ENCODE measurements around the gene TMEM185B.

DNA sequence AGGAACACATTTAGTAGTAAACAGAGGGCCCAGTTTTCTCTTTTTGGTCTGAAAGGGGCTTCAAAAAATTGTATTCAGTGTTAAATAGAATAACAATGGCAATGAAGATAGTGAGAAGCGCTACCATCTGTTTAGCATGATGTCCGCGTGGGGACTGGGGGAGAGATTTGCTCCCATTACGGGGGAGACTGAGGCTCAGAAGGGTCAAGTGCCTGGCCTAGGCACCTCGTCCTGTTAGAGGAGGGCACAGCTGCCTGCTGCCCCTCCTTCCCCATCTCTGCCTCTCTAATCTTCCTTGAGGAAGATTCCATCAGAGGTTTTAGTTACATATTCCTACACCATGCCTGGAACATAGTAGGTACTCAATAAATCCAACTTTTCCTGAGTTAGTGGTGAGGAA, 10.1 kb upstream of the TMEM185B start:
- TF ChIP-seq, protein P1, sequence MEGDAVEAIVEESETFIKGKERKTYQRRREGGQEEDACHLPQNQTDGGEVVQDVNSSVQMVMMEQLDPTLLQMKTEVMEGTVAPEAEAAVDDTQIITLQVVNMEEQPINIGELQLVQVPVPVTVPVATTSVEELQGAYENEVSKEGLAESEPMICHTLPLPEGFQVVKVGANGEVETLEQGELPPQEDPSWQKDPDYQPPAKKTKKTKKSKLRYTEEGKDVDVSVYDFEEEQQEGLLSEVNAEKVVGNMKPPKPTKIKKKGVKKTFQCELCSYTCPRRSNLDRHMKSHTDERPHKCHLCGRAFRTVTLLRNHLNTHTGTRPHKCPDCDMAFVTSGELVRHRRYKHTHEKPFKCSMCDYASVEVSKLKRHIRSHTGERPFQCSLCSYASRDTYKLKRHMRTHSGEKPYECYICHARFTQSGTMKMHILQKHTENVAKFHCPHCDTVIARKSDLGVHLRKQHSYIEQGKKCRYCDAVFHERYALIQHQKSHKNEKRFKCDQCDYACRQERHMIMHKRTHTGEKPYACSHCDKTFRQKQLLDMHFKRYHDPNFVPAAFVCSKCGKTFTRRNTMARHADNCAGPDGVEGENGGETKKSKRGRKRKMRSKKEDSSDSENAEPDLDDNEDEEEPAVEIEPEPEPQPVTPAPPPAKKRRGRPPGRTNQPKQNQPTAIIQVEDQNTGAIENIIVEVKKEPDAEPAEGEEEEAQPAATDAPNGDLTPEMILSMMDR (IDR thresholded peaks at IDR 0.05; ENCODE audit: extremely low read depth in 1 of 2, insufficient read depth in 1 of 2, low read depth in 1 of 2, low read length in 2 of 2): no peak
- TF ChIP-seq POLR2A (IDR thresholded peaks at IDR 0.05; ENCODE audit: low read depth, low read length): no peak
- no peak for TF ChIP-seq POLR2AphosphoS5 (IDR thresholded peaks at IDR 0.05; ENCODE audit: insufficient read depth, low read depth, low read length)
- no peak for TF ChIP-seq GATA2 (IDR thresholded peaks at IDR 0.05; ENCODE audit: insufficient read depth, insufficient read length, low read depth, low read length)
- TF ChIP-seq EZH2 (IDR thresholded peaks at IDR 0.05; ENCODE audit: borderline replicate concordance, low read depth, low read length, severe bottlenecking): no peak
- no peak for TF ChIP-seq MYC (IDR thresholded peaks at IDR 0.05; ENCODE audit: low read depth, low read length)
- no peak for TF ChIP-seq MAX (IDR thresholded peaks at IDR 0.05; ENCODE audit: insufficient read depth, insufficient read length)
- TF ChIP-seq JUN (IDR thresholded peaks at IDR 0.05; ENCODE audit: borderline replicate concordance, insufficient read depth, insufficient read length, low read depth): no peak
- TF ChIP-seq FOS (IDR thresholded peaks at IDR 0.05; ENCODE audit: borderline replicate concordance, insufficient read depth, low read length): no peak
